ENCODE data around the gene CEP162.
"Not testable (repeated sequence)": the region's sequence is repeated elsewhere in the genome, so short reads cannot be mapped to it uniquely, and the experiment has no call there.

CEP162 gene

DNA sequence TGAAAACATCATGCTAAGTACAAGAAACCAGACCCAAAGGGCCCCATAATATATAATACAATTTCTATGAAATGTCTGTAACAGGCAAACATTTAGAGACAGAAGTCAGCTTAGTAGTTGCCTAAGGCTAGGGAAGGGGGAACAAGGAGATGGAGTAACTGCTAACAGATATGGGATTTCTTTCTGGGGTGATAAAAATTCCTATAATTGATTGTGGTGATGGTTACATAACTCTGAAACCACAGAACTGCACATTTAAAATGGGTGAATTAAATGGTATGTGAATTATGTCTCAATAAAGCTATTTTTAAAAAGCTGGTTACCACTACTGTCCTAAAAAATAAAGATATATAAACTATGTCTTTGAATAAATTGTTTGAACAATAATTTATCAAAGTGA is 3.2 kb downstream of the CEP162 start:
- no peak overlapping the region for H3K9ac ChIP-seq (ENCODE audit: low read length)
- H3K4me1 ChIP-seq (ENCODE audit: insufficient read depth, low read length), result peaks cover 9% of the 10 kb centered on the region
- H3K4me3 ChIP-seq (ENCODE audit: low read depth in 1 of 2, low read length in 2 of 2), result no peak overlapping the region
- H3K36me3 ChIP-seq (ENCODE audit: insufficient read depth, low read length), result peaks cover 11% of the 10 kb centered on the region
- no peaks in the 10 kb centered on the region for H3K27me3 ChIP-seq (ENCODE audit: control insufficient read depth in 1 of 2, insufficient read depth in 2 of 2, low read length in 2 of 2)
- no peak overlapping the region for H3K27ac ChIP-seq (ENCODE audit: low read depth, low read length)
- H3K9me3 ChIP-seq (ENCODE audit: low read length), result no peaks in the 10 kb centered on the region

DNA sequence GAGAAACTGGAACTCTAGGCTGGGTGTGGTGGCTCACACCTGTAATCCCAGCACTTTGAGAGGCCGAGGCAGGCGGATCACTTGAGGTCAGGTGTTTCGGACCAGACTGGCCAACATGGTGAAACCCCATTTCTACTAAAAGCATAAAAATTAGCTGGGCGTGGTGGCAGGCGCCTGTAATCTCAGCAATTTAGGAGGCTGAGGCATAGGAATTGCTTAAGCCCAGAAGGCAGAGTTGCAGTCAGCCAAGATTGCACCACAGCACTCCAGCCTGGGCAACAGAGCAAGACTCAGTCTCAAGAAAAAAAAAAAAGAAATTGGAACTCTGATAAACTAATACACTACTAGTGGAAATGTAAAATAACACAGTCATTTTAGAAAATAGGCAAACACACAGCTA is 3.8 kb downstream of the CEP162 start:
- not testable (repeated sequence) for H3K4me3 ChIP-seq (ENCODE audit: low read depth in 1 of 2, low read length in 2 of 2); H3K9me3 ChIP-seq (ENCODE audit: low read length); H3K27me3 ChIP-seq (ENCODE audit: control insufficient read depth in 1 of 2, insufficient read depth in 2 of 2, low read length in 2 of 2); H3K4me1 ChIP-seq (ENCODE audit: insufficient read depth, low read length); H3K9ac ChIP-seq (ENCODE audit: low read length); H3K27ac ChIP-seq (ENCODE audit: low read depth, low read length)
- H3K36me3 ChIP-seq (ENCODE audit: insufficient read depth, low read length), result peaks cover 11% of the 10 kb centered on the region

DNA sequence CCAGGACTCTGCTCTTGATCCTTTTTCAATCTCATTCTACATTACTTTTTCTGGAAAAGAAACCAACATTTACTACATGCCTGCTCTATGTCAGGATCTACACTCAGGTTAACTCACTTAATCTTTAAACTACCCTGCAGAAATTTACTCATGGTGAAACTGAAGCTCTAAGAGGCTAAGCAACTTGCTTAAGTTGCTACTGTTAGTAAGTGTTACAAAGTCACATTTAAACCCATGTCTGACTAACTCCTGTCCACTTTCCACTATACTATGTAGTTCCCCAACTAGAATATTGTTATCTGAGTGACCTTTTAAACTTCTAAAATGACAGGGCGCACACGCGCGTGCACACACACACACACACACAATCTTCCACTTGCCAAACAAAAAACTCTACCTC is 5.0 kb downstream of the CEP162 start:
- Histone ChIP-seq H3K4me3 (ENCODE audit: low read depth in 1 of 2, low read length in 2 of 2) (no peak overlapping the region), H3K4me1 (ENCODE audit: insufficient read depth, low read length) (peaks cover 9% of the 10 kb centered on the region), H3K27ac (ENCODE audit: low read depth, low read length) (no peak overlapping the region)

DNA sequence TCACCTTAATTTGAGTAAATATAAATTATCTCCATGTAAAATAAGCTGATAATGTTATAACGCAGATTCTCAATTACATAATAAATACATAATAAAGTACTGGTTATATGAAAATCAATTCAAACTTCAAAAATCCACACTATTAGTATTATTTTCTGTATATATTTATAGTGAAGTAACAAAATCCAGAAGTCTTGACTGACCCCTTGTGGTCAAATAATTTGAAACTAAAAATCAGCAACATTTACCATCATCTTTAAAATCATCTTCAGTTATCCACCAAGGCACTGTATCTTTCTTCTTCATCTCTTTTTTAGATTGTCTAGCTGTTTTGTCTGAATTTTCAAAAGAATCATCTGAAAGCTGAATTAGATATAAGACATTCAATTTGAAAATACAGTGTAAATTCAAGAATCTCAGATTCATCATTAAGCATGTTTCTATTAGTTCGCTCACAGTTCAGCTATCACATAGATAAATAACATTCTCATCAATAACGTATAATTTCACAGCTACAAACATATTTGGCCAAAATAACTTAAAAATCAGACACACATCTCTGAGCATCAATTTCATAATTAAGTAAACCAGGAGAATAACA is 6.5 kb downstream of the CEP162 start:
- H3K4me1 ChIP-seq (ENCODE audit: insufficient read depth, low read length), result peaks cover under 1% of the 10 kb centered on the region
- H3K9me3 ChIP-seq (ENCODE audit: low read length), result no peaks in the 10 kb centered on the region
- no peak overlapping the region for H3K27ac ChIP-seq (ENCODE audit: low read depth, low read length)
- H3K9ac ChIP-seq (ENCODE audit: low read length), result no peak overlapping the region
- peaks cover 11% of the 10 kb centered on the region for H3K36me3 ChIP-seq (ENCODE audit: insufficient read depth, low read length)
- H3K27me3 ChIP-seq (ENCODE audit: control insufficient read depth in 1 of 2, insufficient read depth in 2 of 2, low read length in 2 of 2), result no peaks in the 10 kb centered on the region
- no peak overlapping the region for H3K4me3 ChIP-seq (ENCODE audit: low read depth in 1 of 2, low read length in 2 of 2)

More for the DNA sequence above, 5.0 kb downstream of the CEP162 start:
- H3K9ac ChIP-seq (ENCODE audit: low read length), result no peak overlapping the region
- no peaks in the 10 kb centered on the region for H3K9me3 ChIP-seq (ENCODE audit: low read length)
- peaks cover 11% of the 10 kb centered on the region for H3K36me3 ChIP-seq (ENCODE audit: insufficient read depth, low read length)
- H3K27me3 ChIP-seq (ENCODE audit: control insufficient read depth in 1 of 2, insufficient read depth in 2 of 2, low read length in 2 of 2), result no peaks in the 10 kb centered on the region

DNA sequence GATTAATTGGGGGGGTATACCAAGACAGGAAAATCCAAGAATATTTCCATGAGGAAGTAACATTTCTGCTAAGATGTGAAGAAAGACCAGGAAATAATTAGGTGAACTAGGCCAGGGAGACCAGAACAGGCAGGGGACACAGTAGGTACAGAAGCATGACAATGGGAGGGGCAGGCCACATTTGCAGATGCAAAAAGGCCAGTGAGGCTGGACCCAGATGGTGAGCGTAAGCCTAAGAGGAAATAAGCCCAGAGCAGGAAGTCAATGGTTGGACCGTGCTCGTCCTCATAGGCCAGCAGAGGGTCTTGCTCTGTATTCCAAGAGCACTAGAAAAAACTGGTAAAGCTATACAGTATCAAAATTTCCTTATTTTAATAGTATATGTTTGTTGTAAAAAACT is 9.4 kb downstream of the CEP162 start:
- no peaks in the 10 kb centered on the region for H3K27me3 ChIP-seq (ENCODE audit: control insufficient read depth in 1 of 2, insufficient read depth in 2 of 2, low read length in 2 of 2)
- no peak overlapping the region for H3K9ac ChIP-seq (ENCODE audit: low read length)
- H3K4me1 ChIP-seq (ENCODE audit: insufficient read depth, low read length), result no peaks in the 10 kb centered on the region
- H3K4me3 ChIP-seq (ENCODE audit: low read depth in 1 of 2, low read length in 2 of 2), result no peak overlapping the region
- H3K36me3 ChIP-seq (ENCODE audit: insufficient read depth, low read length), result peaks cover 11% of the 10 kb centered on the region
- H3K27ac ChIP-seq (ENCODE audit: low read depth, low read length), result no peak overlapping the region
- H3K9me3 ChIP-seq (ENCODE audit: low read length), result no peaks in the 10 kb centered on the region

DNA sequence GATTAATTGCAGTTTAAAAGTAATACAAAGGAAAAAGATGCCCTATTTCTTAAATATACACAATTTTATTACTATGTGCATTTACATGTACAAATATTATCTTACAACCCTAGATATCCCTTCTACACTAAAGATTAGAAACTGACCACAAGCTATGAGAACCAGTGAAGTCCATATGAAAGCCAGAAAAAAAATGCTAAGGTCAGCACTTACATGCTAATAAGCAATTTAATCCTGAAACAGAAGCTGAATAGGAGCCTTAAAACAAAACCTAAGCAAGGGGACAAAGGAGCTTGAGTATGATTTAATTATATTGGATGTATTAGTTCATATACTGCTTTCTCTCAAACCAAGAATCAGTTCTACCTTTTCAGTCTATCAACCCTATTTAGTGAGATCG is 14.2 kb downstream of the CEP162 start:
- Histone ChIP-seq H3K27me3 (ENCODE audit: control insufficient read depth in 1 of 2, insufficient read depth in 2 of 2, low read length in 2 of 2) (no peaks in the 10 kb centered on the region), H3K36me3 (ENCODE audit: insufficient read depth, low read length) (peaks cover 7% of the 10 kb centered on the region), H3K4me1 (ENCODE audit: insufficient read depth, low read length) (no peaks in the 10 kb centered on the region), H3K27ac (ENCODE audit: low read depth, low read length) (no peak overlapping the region), H3K9ac (ENCODE audit: low read length) (no peak overlapping the region), H3K9me3 (ENCODE audit: low read length) (no peaks in the 10 kb centered on the region), H3K4me3 (ENCODE audit: low read depth in 1 of 2, low read length in 2 of 2) (no peak overlapping the region)

DNA sequence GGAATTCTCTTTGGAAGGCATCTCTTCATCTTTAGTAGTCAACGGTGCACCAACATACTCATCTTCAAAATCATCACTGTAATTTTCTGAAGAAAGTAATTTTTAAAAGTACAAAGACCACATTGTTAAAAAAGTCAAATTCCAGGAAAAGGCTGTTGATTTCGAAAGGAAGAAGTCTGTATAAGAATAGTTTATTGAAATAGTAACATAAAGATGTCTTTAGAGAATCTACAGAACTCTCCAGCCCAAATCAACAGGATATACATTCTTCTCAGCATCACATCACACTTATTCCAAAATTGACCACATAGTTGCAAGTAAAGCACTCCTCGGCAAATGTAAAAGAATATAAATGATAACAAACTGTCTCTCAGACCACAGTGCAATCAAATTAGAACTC is 23.4 kb downstream of the CEP162 start:
- H3K4me1 ChIP-seq (ENCODE audit: insufficient read depth, low read length), result no peaks in the 10 kb centered on the region
- H3K36me3 ChIP-seq (ENCODE audit: insufficient read depth, low read length), result peaks cover 7% of the 10 kb centered on the region
- H3K4me3 ChIP-seq (ENCODE audit: low read depth in 1 of 2, low read length in 2 of 2), result no peak overlapping the region
- H3K9me3 ChIP-seq (ENCODE audit: low read length), result no peaks in the 10 kb centered on the region
- H3K9ac ChIP-seq (ENCODE audit: low read length), result no peak overlapping the region
- H3K27ac ChIP-seq (ENCODE audit: low read depth, low read length), result no peak overlapping the region
- no peaks in the 10 kb centered on the region for H3K27me3 ChIP-seq (ENCODE audit: control insufficient read depth in 1 of 2, insufficient read depth in 2 of 2, low read length in 2 of 2)

DNA sequence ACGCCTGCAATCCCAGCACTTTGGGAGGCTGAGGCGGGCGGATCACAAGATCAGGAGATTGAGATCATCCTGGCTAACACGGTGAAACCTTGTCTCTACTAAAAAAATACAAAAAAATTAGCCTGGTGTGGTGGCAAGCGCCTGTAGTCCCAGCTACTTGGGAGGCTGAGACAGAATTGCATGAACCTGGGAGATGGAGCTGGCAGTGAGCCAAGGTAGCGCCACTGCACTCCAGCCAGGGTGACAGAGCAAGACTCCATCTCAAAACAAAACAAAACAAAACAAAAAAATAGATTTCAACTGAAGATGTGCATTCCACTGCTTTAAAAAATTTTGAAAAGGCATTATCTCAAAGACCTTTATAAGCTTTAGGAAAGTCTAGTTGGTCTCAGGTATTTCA is 27.5 kb downstream of the CEP162 start:
- H3K4me1 ChIP-seq (ENCODE audit: insufficient read depth, low read length); H3K27ac ChIP-seq (ENCODE audit: low read depth, low read length); H3K9me3 ChIP-seq (ENCODE audit: low read length); H3K4me3 ChIP-seq (ENCODE audit: low read depth in 1 of 2, low read length in 2 of 2); H3K9ac ChIP-seq (ENCODE audit: low read length); H3K27me3 ChIP-seq (ENCODE audit: control insufficient read depth in 1 of 2, insufficient read depth in 2 of 2, low read length in 2 of 2); H3K36me3 ChIP-seq (ENCODE audit: insufficient read depth, low read length): not testable (repeated sequence)

DNA sequence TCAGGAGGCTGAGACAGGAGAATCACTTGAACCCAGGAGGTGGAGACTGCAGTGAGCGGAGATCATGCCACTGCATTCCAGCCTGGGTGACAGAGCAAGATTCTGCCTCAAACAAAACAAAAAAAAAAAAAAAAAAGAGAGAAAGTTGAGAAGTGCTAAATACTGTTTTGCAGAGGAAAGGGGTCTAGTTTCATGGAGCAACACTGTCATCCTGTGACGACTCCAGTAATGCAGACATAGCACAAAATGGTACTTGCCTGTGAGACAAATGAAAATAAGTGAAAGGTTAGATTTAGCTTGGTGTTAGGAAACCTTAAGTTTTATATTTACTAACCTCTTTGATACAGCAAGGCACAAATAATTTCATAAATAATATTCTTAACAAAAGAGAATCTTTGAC is 29.7 kb downstream of the CEP162 start:
- Histone ChIP-seq H3K36me3 (ENCODE audit: insufficient read depth, low read length) (peaks cover 16% of the 10 kb centered on the region), H3K27me3 (ENCODE audit: control insufficient read depth in 1 of 2, insufficient read depth in 2 of 2, low read length in 2 of 2) (no peaks in the 10 kb centered on the region), H3K9me3 (ENCODE audit: low read length) (no peaks in the 10 kb centered on the region), H3K9ac (ENCODE audit: low read length) (no peak overlapping the region), H3K27ac (ENCODE audit: low read depth, low read length) (no peak overlapping the region), H3K4me1 (ENCODE audit: insufficient read depth, low read length) (no peaks in the 10 kb centered on the region), H3K4me3 (ENCODE audit: low read depth in 1 of 2, low read length in 2 of 2) (no peak overlapping the region)

DNA sequence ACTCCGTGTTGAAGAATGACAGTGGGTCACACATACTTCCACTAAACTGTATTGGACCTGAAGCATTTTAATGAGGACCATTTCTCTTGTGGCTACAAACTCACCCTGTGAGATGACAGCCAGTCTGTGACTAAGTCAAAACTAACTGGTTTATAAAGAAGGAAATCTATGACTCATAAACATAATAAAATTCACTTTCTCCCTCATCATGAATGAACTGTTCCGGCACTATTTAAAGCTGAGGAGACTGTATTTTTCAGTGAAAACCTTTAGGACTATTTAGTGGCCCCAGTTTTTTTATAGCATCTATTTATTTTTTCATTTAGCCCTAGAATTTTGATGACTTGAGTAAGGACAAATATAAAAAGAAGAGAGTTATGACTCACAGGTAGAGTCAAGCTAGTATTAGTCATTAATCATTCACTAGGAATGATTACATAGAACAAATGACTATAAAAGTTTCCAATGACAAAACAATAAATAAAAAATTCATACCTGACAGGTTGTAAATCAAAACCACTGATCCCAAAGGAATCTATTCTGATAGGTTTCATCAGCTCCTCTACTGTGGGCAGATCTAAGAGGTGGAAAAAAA is 34.2 kb downstream of the CEP162 start:
- Histone ChIP-seq H3K9ac (ENCODE audit: low read length) (no peak overlapping the region), H3K4me1 (ENCODE audit: insufficient read depth, low read length) (no peaks in the 10 kb centered on the region), H3K9me3 (ENCODE audit: low read length) (no peaks in the 10 kb centered on the region), H3K36me3 (ENCODE audit: insufficient read depth, low read length) (peaks cover 24% of the 10 kb centered on the region), H3K27me3 (ENCODE audit: control insufficient read depth in 1 of 2, insufficient read depth in 2 of 2, low read length in 2 of 2) (no peaks in the 10 kb centered on the region), H3K27ac (ENCODE audit: low read depth, low read length) (no peak overlapping the region), H3K4me3 (ENCODE audit: low read depth in 1 of 2, low read length in 2 of 2) (no peak overlapping the region)

DNA sequence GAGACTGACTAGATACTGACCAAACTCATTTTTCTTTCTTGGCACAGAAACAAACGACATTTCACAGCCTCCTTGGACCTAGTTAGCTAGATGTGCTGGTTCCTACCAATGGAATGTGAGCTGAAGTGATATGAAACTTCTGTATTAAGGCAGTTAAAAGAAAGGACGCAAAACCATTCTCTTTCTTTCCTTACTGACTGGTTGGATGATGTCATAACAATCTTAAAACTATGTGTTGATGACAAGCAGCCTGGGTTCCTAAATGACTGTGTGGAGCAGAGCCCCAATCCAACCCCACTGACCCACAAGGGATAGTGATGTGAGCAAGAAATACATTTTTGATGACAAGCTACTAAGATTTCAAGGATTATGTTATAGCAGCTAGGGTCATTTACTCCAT is 35.6 kb downstream of the CEP162 start:
- H3K27me3 ChIP-seq (ENCODE audit: control insufficient read depth in 1 of 2, insufficient read depth in 2 of 2, low read length in 2 of 2), result no peaks in the 10 kb centered on the region
- no peaks in the 10 kb centered on the region for H3K4me1 ChIP-seq (ENCODE audit: insufficient read depth, low read length)
- H3K36me3 ChIP-seq (ENCODE audit: insufficient read depth, low read length), result peaks cover 24% of the 10 kb centered on the region
- no peaks in the 10 kb centered on the region for H3K9me3 ChIP-seq (ENCODE audit: low read length)
- H3K27ac ChIP-seq (ENCODE audit: low read depth, low read length), result no peak overlapping the region
- no peak overlapping the region for H3K4me3 ChIP-seq (ENCODE audit: low read depth in 1 of 2, low read length in 2 of 2)
- H3K9ac ChIP-seq (ENCODE audit: low read length), result no peak overlapping the region

DNA sequence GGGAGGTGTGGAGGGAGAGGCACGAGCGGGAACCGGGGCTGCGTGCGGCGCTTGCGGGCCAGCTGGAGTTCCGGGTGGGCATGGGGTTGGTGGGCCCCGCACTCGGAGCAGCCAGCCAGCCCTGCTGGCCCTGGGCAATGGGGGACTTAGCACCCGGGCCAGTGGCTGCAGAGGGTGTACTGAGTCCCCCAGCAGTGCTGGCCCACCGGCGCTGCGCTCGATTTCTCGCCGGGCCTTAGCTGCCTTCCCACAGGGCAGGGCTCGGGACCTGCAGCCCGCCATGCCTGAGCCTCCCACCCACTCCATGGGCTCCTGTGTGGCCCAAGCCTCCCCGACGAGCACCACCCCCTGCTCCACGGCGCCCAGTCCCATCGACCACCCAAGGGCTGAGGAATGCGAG is 38.1 kb downstream of the CEP162 start:
- H3K4me3 ChIP-seq (ENCODE audit: low read depth in 1 of 2, low read length in 2 of 2); H3K4me1 ChIP-seq (ENCODE audit: insufficient read depth, low read length): not testable (repeated sequence)
- H3K36me3 ChIP-seq (ENCODE audit: insufficient read depth, low read length), result peaks cover 32% of the 10 kb centered on the region

More for the DNA sequence above, 38.1 kb downstream of the CEP162 start:
- H3K9ac ChIP-seq (ENCODE audit: low read length); H3K27ac ChIP-seq (ENCODE audit: low read depth, low read length); H3K27me3 ChIP-seq (ENCODE audit: control insufficient read depth in 1 of 2, insufficient read depth in 2 of 2, low read length in 2 of 2); H3K9me3 ChIP-seq (ENCODE audit: low read length): not testable (repeated sequence)

Data from muscle layer of colon (tissue), 2 donors.